Omental fat pad (tissue), 4 donors: Measurements from ENCODE around the gene MRPL36. TPM values are rescaled to one million over a fixed set of nuclear protein-coding genes. Genes with fewer than 3 reads are reported as not detected.
"Not testable (repeated sequence)": the region's sequence is repeated elsewhere in the genome, so short reads cannot be mapped to it uniquely, and the experiment has no call there.

Experiments used
- ATAC-seq: fragments of 150-250 bp; one replicate; pipeline ENCODE4 v1.9.1; 2016; ENCODE audit warnings: mild to moderate bottlenecking, moderate library complexity; ENCODE audit not compliant: low FRiP score
- DNase-seq: peaks from one replicate; pipeline ENCODE4 v3.0.0-alpha.2; 2019; ENCODE audit warnings: low spot score
- total RNA-seq, 4 donors: library from RNA; depleted of rRNA; stranded (reverse); fragments of >200 nt; gene quantifications; one replicate each; pipeline ENCODE4 v1.1.0, GENCODE V29; 2016
- TF ChIP-seq, protein P1 (sequence below), 3 donors: fragments of 450-650 bp; IDR thresholded peaks; one replicate each; pipeline ENCODE4 v1.5.1; 2016 to 2017; ENCODE audit warnings: antibody characterized with exemption in 3 of 3, mild to moderate bottlenecking in 3 of 3, moderate library complexity in 2 of 3

MRPL36 gene
- total RNA-seq, 4 donors from 2014 or later, result 16.1 to 57.5 (median 49.5) TPM

DNA sequence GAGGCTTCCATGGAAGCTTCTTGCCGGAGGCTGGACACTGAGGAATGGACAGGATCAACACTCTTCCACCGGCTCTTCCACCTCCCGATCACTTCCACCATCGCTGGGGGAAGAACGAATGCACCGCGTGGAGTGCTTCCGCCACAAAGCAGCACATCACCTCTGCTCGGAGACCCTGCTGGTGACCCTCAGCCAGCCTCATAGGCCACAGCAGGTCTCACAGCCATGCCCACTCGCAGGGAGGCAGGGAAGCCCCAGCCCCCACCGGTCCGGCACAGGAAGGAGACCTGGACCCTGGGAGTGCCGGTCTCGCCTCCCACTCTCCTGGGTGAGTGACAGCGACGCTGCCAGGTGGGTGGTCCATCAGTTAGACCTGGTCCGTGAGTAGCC, 4.7 kb downstream of the MRPL36 start:
- TF ChIP-seq, protein P1, sequence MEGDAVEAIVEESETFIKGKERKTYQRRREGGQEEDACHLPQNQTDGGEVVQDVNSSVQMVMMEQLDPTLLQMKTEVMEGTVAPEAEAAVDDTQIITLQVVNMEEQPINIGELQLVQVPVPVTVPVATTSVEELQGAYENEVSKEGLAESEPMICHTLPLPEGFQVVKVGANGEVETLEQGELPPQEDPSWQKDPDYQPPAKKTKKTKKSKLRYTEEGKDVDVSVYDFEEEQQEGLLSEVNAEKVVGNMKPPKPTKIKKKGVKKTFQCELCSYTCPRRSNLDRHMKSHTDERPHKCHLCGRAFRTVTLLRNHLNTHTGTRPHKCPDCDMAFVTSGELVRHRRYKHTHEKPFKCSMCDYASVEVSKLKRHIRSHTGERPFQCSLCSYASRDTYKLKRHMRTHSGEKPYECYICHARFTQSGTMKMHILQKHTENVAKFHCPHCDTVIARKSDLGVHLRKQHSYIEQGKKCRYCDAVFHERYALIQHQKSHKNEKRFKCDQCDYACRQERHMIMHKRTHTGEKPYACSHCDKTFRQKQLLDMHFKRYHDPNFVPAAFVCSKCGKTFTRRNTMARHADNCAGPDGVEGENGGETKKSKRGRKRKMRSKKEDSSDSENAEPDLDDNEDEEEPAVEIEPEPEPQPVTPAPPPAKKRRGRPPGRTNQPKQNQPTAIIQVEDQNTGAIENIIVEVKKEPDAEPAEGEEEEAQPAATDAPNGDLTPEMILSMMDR (IDR thresholded peaks at IDR 0.05), result no peak
- DNase-seq, result no peak

DNA sequence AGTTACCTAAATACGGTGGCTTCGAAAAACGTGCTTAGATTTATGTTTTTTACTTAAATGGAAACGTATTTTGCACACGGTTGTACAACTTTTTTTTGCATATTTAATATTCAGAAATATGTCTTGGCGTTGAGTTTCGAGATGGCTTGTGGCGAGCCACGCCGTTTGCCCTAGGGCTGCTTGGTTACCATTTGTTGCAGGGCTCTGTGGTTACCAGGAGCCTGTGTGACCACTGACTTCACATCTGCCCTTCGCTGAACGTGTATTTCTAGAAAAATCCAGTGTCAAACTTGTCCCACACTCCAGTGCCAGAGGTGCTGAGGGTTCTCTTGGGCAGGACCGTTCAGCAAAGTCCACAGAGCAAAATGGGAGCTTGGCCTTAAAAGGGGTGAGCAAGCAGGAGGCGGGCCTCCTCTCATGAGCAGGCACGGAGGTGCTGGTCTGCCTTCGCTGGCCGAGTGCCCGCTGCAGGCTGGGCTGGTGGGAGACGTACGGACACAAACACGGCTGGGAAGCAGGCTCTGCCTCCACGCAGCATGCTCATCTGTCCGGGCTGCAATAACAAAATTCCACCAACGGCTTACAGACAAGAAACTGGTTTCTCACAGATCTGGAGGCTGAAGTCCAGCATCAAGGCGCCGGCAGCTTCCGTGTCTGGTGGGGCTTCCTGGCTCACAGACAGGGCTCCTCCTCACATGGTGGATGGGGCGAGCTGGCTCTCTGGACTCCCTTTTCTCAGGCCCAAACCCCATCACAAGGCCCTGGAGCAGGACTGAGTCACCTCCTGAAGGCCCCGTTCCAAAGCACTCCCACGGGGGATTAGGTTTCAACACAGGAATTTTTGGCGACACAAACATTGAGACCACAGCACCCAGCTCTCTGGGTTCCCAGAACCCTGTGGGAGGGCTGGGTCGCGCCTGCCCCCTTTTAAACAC, 5.4 kb downstream of the MRPL36 start:
- ATAC-seq (no peak), DNase-seq (no peak)
- TF ChIP-seq, protein P1 (IDR thresholded peaks at IDR 0.05), result no peak

More for the DNA sequence above, 4.7 kb downstream of the MRPL36 start:
- ATAC-seq, result no peak

DNA sequence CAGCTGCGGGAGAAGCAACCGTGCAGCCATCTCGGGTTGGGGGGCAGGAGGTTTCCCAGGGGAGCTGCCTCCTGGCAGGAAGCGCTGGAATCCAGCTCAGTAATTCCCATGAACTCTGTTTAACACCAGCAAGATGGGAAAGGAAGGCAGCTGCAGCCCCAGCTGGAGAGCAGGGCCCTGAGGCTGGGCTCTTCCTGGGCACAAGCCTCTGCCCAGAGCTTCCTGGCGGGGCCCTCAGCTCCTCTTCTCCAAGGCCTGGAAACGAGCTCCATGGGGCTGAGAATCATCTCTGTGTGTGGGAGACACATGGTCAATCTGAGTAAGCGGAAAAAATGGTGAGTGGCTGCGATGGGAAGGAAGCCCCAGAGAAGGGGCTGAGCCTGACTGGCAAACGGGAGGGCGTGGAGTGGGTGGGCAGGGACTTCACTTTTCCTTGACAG, 6.3 kb downstream of the MRPL36 start:
- no peak for DNase-seq
- ATAC-seq, result no peak
- TF ChIP-seq, protein P1 (IDR thresholded peaks at IDR 0.05), result no peak

DNA sequence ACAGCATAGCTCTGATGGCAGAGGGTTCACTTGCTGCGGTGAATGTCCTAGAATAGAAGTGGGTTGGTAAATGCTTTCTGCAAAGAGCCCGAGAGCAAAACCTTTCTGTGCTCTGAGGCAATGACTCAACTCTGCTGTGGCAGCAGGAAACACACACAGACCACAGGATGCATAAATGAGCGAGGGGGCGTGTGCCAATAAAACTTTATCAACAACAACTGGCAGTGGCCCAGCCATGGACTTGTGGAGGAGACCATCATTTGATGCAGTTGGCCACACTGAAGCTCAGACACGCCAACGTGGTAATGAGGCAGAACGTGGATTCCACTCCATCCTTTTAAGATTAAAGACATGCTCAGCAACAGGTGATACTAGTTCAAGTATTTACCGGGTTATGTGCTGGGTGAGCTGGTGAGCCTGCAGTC, 6.8 kb downstream of the MRPL36 start:
- DNase-seq, result no peak
- TF ChIP-seq, protein P1 (IDR thresholded peaks at IDR 0.05), result no peak
- no peak for ATAC-seq

DNA sequence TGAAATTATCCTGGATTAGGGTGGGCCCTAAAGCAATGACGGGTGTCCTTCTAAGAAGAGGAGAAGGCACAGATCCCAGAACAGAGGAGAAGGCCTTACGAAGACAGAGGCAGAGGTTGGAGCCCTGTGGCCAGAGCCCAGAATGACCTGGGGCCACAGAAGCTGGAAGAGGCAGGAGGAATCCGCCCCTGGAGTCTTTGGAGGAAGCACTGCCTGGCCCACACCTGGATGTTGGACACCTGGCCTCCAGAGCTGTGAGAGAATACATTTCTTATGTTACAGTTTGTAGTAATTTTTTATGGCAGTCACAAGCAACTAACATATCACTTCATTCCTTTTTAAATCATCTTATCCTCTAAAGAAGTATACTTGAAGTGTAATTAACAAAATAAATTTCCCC, 8.5 kb downstream of the MRPL36 start:
- ATAC-seq (no peak), DNase-seq (no peak)
- TF ChIP-seq, protein P1 (IDR thresholded peaks at IDR 0.05), result no peak

DNA sequence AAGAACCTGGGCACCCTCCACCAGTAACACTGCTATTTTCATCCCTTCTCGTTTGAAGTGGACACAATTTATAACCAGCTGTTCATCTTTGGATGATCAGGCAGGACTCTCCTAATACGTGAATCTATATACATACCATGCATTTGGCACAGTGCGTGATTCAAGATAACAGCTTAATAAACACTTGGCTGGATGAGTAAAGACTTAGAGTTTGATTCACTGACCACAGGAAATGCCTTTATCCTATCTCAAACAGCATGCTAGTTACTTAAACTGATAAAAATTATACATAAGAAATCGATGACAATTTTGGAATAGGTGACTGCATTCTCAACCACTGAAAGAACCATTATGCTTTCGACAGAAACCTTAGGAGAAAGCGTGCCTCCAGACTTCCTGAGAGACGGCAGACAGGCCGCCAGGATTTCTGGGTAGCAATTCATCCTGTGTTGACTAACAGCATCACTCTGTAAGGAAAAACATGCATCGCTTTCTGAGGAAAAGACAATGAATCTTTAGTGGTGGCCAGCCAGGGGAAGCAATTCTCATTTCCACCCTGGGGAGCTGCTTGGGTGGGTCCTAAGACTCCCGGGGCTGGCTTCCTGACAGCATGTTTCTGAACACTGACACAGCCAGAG, 9.7 kb downstream of the MRPL36 start:
- DNase-seq (no peak), ATAC-seq (no peak)

DNA sequence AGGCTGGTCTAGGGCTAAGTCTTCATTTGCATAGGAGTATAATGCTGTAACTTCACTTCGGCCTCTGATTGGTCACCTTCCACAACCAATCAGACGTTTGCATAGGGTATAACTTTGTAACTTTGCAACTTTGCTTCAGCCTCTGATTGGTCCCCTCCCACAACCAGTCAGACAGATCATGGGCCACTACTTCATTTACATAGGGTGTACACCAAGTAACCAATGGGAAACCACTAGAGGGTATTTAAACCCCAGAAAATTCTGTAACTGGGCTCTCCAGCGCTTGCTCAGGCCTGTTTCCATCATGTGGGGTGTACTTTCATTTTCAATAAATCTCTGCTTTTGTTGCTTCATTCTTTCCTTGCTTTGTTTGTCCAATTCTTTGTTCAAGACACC, 10.2 kb downstream of the MRPL36 start:
- ATAC-seq, DNase-seq: not testable (repeated sequence)

More for the DNA sequence above, 9.7 kb downstream of the MRPL36 start:
- TF ChIP-seq, protein P1 (IDR thresholded peaks at IDR 0.05), result no peak
